ENCODE results near the gene AMER3. TPM values are rescaled to one million over a fixed set of nuclear protein-coding genes. Genes with fewer than 3 reads are reported as not detected.

The AMER3 gene
- total and polyA plus RNA-seq, 2 of the 4 experiments (the other 2 are of a cell fraction) = not detected

DNA sequence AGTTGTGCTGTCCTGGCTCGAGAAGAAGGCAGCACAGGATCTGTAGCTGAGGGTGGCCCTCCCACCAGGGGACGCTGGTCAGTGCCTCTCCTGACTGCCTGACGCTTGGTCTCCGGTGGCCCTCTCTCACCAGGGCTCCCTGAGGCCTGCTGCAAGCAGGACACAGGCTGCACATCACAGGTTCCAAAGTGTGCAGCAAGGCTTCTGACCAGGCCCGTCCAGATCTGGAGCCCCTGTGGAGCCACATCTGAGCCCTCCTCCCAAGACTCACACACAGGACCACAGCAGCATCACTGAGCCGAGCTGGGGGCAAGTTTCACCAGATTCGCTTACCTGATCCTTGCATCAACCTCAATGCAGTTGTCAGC lies 12.1 kb downstream of the AMER3 start:
- Histone ChIP-seq H2AK5ac (ENCODE audit: low read depth, low read length) (no peak overlapping the region), H2BK5ac (ENCODE audit: low read depth, low read length, poor library complexity, severe bottlenecking) (no peak overlapping the region), H3K14ac (replicated peaks; ENCODE audit: low read depth, low read length) (no peak overlapping the region), H3K23ac (ENCODE audit: low read depth, low read length) (no peak overlapping the region), H3K27ac (ENCODE audit: insufficient read depth, low read length) (no peak overlapping the region), H3K36me3 (ENCODE audit: control insufficient read depth, insufficient read depth, low read length) (no peaks in the 10 kb centered on the region), H3K9me3 (ENCODE audit: control insufficient read depth, insufficient read depth, low read length) (no peaks in the 10 kb centered on the region; the same call in 1 of the 2 replicates), H4K91ac (ENCODE audit: insufficient read depth, low read depth, low read length) (no peak overlapping the region), H4K8ac (ENCODE audit: low read depth in 2 of 2, low read length in 2 of 2) (no peak overlapping the region), H2BK15ac (ENCODE audit: low read depth, low read length) (no peak overlapping the region), H2AFZ (replicated peaks; ENCODE audit: low read length, poor library complexity) (no peak overlapping the region), H3K9ac (ENCODE audit: low read depth, low read length) (no peak overlapping the region), H3K79me1 (ENCODE audit: low read depth in 1 of 2, low read length in 2 of 2) (no peaks in the 10 kb centered on the region), H4K20me1 (ENCODE audit: insufficient read depth, low read length) (no peaks in the 10 kb centered on the region), H3K56ac (ENCODE audit: extremely low read depth, insufficient read depth, low read length) (no peak overlapping the region), H3K4me3 (ENCODE audit: insufficient read depth, low read depth, low read length) (no peak overlapping the region), H3K4me2 (ENCODE audit: low read depth, low read length) (no peak overlapping the region), H3K9me1 (ENCODE audit: insufficient read depth, low read length) (no peaks in the 10 kb centered on the region), H2AK9ac (replicated peaks; ENCODE audit: low read depth, low read length, poor library complexity) (no peak overlapping the region), H2BK120ac (ENCODE audit: low read depth, low read length) (no peak overlapping the region), H2BK20ac (ENCODE audit: low read depth, low read length) (no peak overlapping the region), H3K27me3 (ENCODE audit: control insufficient read depth, insufficient read depth, low read length) (no peaks in the 10 kb centered on the region), H4K5ac (ENCODE audit: low read depth, low read length) (no peak overlapping the region), H3K18ac (ENCODE audit: low read depth, low read length) (no peak overlapping the region), H3K4me1 (ENCODE audit: control insufficient read depth, insufficient read depth, low read length) (no peaks in the 10 kb centered on the region), H3K4ac (ENCODE audit: low read depth, low read length) (no peak overlapping the region)
- intact Hi-C loops (cut with micrococcal nuclease) = no loop called here
- WGBS, 2 experiments (ENCODE audit: extremely low coverage in 2 of 2, insufficient read length in 1 of 2) = 58% methylated on average over 4 of the region's 7 CpGs; no CpG with 5 or more reads in 1 of the 2 experiments
- DNase-seq (no peak), ATAC-seq (ENCODE audit: low read depth) (no peak)
- in situ Hi-C loops (cut with MboI; ENCODE audit: low sequenced_read_pairs) = no loop called here
- ChIA-PET CTCF (no interaction called here), POLR2A (ENCODE audit: unreplicated experiment) (no interaction called here)
- dilution Hi-C loops (cut with HindIII; ENCODE audit: low sequenced_read_pairs, unreplicated experiment) = no loop called here
- TF ChIP-seq, protein P1, sequence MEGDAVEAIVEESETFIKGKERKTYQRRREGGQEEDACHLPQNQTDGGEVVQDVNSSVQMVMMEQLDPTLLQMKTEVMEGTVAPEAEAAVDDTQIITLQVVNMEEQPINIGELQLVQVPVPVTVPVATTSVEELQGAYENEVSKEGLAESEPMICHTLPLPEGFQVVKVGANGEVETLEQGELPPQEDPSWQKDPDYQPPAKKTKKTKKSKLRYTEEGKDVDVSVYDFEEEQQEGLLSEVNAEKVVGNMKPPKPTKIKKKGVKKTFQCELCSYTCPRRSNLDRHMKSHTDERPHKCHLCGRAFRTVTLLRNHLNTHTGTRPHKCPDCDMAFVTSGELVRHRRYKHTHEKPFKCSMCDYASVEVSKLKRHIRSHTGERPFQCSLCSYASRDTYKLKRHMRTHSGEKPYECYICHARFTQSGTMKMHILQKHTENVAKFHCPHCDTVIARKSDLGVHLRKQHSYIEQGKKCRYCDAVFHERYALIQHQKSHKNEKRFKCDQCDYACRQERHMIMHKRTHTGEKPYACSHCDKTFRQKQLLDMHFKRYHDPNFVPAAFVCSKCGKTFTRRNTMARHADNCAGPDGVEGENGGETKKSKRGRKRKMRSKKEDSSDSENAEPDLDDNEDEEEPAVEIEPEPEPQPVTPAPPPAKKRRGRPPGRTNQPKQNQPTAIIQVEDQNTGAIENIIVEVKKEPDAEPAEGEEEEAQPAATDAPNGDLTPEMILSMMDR (conservative IDR thresholded peaks at IDR 0.05; ENCODE audit: low read depth, low read length) = no peak
- no peak for TF ChIP-seq POLR2A (IDR thresholded peaks at IDR 0.05; ENCODE audit: low read depth, low read length)
- no peak for TF ChIP-seq RCOR1 (IDR thresholded peaks at IDR 0.05; ENCODE audit: insufficient replicate concordance, low read length)
- BruUV-seq (replicated peaks) = no TSS peak
